HCEC 1CT (cell line): ENCODE data around the gene ADH1B.
A peak's percentile ranks its signal among the peaks of the same experiment; 100 is the strongest.
"Not testable (repeated sequence)": the region's sequence is repeated elsewhere in the genome, so short reads cannot be mapped to it uniquely, and the experiment has no call there.

Experiments
- DNase-seq: peaks from one replicate; pipeline ENCODE4 v3.0.0-alpha.2; 2017

ADH1B gene

GRCh38 chr4:99321241-99322191 is at the start of gene ADH1B:
Gene ADH1B (minus strand): TSS chr4:99321401. CDS start chr4:99321331, 70 bp downstream.
- DNase-seq, result no peak

GRCh38 chr4:99367817-99368216 is 46.6 kb upstream of the ADH1B start:
- DNase-seq, result not testable (repeated sequence)

GRCh38 chr4:99366491-99366890 is 45.3 kb upstream of the ADH1B start:
- no peak for DNase-seq

GRCh38 chr4:99362768-99363167 is 41.6 kb upstream of the ADH1B start:
- DNase-seq, result no peak

- DNase-seq, result no peak
Observed at GRCh38 chr4:99361899-99362275, 40.7 kb upstream of the ADH1B start.

GRCh38 chr4:99361268-99361898 is 40.2 kb upstream of the ADH1B start:
- no peak for DNase-seq

GRCh38 chr4:99359480-99360204 is 38.4 kb upstream of the ADH1B start:
- DNase-seq, result no peak

- no peak for DNase-seq
Observed at GRCh38 chr4:99357948-99358347, 36.7 kb upstream of the ADH1B start.

GRCh38 chr4:99356992-99357391 is 35.8 kb upstream of the ADH1B start:
- DNase-seq, result no peak

- DNase-seq, result not testable (repeated sequence)
Observed at GRCh38 chr4:99356149-99356548, 34.9 kb upstream of the ADH1B start.

GRCh38 chr4:99352602-99353537 is 31.7 kb upstream of the ADH1B start, which contains the start of gene ADH1C:
Gene ADH1C (minus strand): TSS chr4:99352746. CDS start chr4:99352675, 71 bp downstream.
- DNase-seq, result no peak

- no peak for DNase-seq
Observed at GRCh38 chr4:99351487-99351886, 30.3 kb upstream of the ADH1B start.

GRCh38 chr4:99349338-99349737 is 28.1 kb upstream of the ADH1B start:
- no peak for DNase-seq

- DNase-seq, result not testable (repeated sequence)
Observed at GRCh38 chr4:99342624-99343023, 21.4 kb upstream of the ADH1B start.

- DNase-seq, result no peak
Observed at GRCh38 chr4:99341426-99341825, 20.2 kb upstream of the ADH1B start.

GRCh38 chr4:99339172-99339571 is 18.0 kb upstream of the ADH1B start:
- DNase-seq, result no peak

GRCh38 chr4:99336553-99336952 is 15.4 kb upstream of the ADH1B start:
- no peak for DNase-seq

GRCh38 chr4:99334880-99335279 is 13.7 kb upstream of the ADH1B start:
- DNase-seq, result no peak

GRCh38 chr4:99330648-99331047 is 9.4 kb upstream of the ADH1B start:
- DNase-seq, result no peak

- DNase-seq, result no peak
Observed at GRCh38 chr4:99329876-99330275, 8.7 kb upstream of the ADH1B start.

- peak; percentile 52 for DNase-seq
Observed at GRCh38 chr4:99324979-99325378, 3.8 kb upstream of the ADH1B start.

- no peak for DNase-seq
Observed at GRCh38 chr4:99324361-99324760, 3.2 kb upstream of the ADH1B start.
